Stimulated activated CD8-positive, alpha-beta memory T cell treated with anti-CD3 and anti-CD28 coated beads, Interleukin-7, amount 100 ng/mL, for 48 hours (primary cell): ENCODE measurements around the gene HOXB6.

Experiments used
- DNase-seq, 2 donors: peaks; one replicate each; pipeline ENCODE4 v3.0.0-alpha.2; 2020; ENCODE audit warnings: low read depth in 1 of 2; ENCODE audit errors: extremely low read depth in 1 of 2

The HOXB6 gene

DNA sequence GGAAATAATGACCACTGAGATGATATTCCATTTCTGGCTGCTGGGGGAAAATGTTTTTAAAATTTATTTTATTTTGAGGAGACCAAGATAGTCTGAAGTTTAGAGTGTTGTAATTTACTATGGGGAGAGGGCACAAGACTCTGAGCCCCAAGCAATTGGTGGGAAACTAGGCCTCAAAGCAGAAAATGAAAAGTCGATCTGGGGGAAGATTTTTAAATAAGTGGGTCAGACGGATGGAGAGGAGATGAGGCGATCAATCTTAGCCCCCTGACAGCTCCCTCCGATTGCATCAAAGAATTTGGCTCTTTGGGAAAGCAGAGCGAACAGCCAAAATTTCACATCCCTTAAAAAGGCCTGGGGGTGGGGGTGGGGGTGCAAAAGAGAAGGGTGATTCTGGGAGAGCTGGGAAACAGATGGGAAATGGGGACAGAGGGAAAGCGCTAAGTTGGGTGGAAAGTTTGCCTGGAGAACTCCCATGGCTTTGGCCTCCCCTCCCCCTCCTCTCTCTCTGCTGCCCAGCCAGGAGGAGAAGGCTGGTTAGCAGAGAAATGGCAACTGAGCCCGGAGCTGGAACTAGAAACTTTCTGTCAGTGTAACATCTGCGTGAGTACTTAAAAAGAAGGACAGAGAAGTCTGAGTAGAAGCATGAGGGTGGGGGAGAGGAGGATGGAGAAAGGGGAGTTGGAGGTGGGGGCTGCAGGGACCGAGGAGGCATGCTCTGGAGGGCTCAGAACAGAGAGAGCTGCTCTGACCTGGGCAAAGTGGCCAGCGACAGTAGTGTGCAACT is 58.5 kb downstream of the HOXB6 start:
- no peak for DNase-seq
